Fibroblast of lung (primary cell): ENCODE results near the gene KCP. TPM values are rescaled to one million over a fixed set of nuclear protein-coding genes. Genes with fewer than 3 reads are reported as not detected.

Experiments
- DNase-seq, 2 donors: peaks; one replicate each; pipeline versions ENCODE4 v3.0.0 to v3.0.0-alpha.2; 2010; ENCODE audit warnings: low read depth in 2 of 2
- H2AFZ ChIP-seq: 2 replicates; pipeline ENCODE4 v1.5.1; 2012; ENCODE audit warnings: low read length, control low read depth, inconsistent platforms
- H3K27ac ChIP-seq: 2 replicates; pipeline ENCODE4 v1.5.1; 2011; ENCODE audit warnings: low read length, control low read depth; ENCODE audit not compliant: insufficient read depth
- H3K27me3 ChIP-seq: 2 replicates; pipeline ENCODE4 v1.5.1; 2011; ENCODE audit warnings: mild to moderate bottlenecking, low read length; ENCODE audit not compliant: control insufficient read depth, insufficient read depth
- H3K36me3 ChIP-seq: 2 replicates; pipeline ENCODE4 v1.5.1; 2011; ENCODE audit warnings: low read length; ENCODE audit not compliant: control insufficient read depth, insufficient read depth
- H3K4me1 ChIP-seq: 2 replicates; pipeline ENCODE4 v1.5.1; 2011; ENCODE audit warnings: low read length; ENCODE audit not compliant: control insufficient read depth, insufficient read depth; ENCODE audit errors: extremely low read depth
- H3K4me2 ChIP-seq: 2 replicates; pipeline ENCODE4 v1.5.1; 2011; ENCODE audit warnings: low read length, control low read depth; ENCODE audit not compliant: insufficient read depth; ENCODE audit errors: extremely low read depth
- H3K4me3 ChIP-seq, 4 experiments: fragments of 200-600 bp in 1 of 4; sonication (generic) in 1 of 4; replicated peaks in 1 of 4; 2 replicates each; pipeline ENCODE4 v1.5.1; 2011 to 2016; ENCODE audit warnings: low read length in 4 of 4, low read depth in 3 of 4, mild to moderate bottlenecking in 3 of 4, control low read depth in 2 of 4, inconsistent platforms in 1 of 4, mixed read lengths in 1 of 4; ENCODE audit not compliant: insufficient read depth in 1 of 4; ENCODE audit errors: control extremely low read depth in 1 of 4
- H3K79me2 ChIP-seq: 2 replicates; pipeline ENCODE4 v1.5.1; 2012; ENCODE audit warnings: mild to moderate bottlenecking, low read length, inconsistent platforms; ENCODE audit not compliant: control insufficient read depth, insufficient read depth
- H3K9ac ChIP-seq: 2 replicates; pipeline ENCODE4 v1.5.1; 2011; ENCODE audit warnings: mild to moderate bottlenecking, low read length, control low read depth; ENCODE audit not compliant: insufficient read depth
- H3K9me3 ChIP-seq: 2 replicates; pipeline ENCODE4 v1.5.1; 2012; ENCODE audit warnings: low read depth, low read length; ENCODE audit not compliant: control insufficient read depth, insufficient read depth
- H4K20me1 ChIP-seq: 2 replicates; pipeline ENCODE4 v1.5.1; 2011; ENCODE audit warnings: low read length; ENCODE audit not compliant: control insufficient read depth, insufficient read depth; ENCODE audit errors: extremely low read depth
- EZH2 ChIP-seq: IDR thresholded peaks from 2 replicates; pipeline ENCODE4 v1.5.1; 2012; ENCODE audit warnings: low read length, control low read depth, mild to moderate bottlenecking; ENCODE audit errors: missing control alignments
- polyA plus RNA-seq, 2 donors: library from polyadenylated mRNA; depleted of rRNA in 1 of 2; stranded (reverse) in 1 of 2; unstranded in 1 of 2; fragments of >200 nt; gene quantifications; 2 replicates each; pipeline ENCODE4 v1.2.1, GENCODE V29; 2011 to 2012; ENCODE audit warnings: missing spikeins in 1 of 2
- total RNA-seq: library from RNA; depleted of rRNA; stranded (reverse); fragments of >200 nt; gene quantifications from 2 replicates; pipeline ENCODE4 v1.2.1, GENCODE V29; 2014
- TF ChIP-seq, protein P1 (sequence below), 2 donors: IDR thresholded peaks in 1 of 2; conservative IDR thresholded peaks in 1 of 2; 1 replicate in 1 of 2; 2 replicates in 1 of 2; pipeline ENCODE4 v1.5.1; 2011 to 2012; ENCODE audit warnings: low read length in 2 of 2, control low read depth in 1 of 2, inconsistent platforms in 1 of 2, low read depth in 1 of 2, mild to moderate bottlenecking in 1 of 2

KCP gene
- total and polyA plus RNA-seq, 2 donors (not counting 1 experiment from before 2014, with no cell fraction given), result 0.08 to 0.50 TPM

DNA sequence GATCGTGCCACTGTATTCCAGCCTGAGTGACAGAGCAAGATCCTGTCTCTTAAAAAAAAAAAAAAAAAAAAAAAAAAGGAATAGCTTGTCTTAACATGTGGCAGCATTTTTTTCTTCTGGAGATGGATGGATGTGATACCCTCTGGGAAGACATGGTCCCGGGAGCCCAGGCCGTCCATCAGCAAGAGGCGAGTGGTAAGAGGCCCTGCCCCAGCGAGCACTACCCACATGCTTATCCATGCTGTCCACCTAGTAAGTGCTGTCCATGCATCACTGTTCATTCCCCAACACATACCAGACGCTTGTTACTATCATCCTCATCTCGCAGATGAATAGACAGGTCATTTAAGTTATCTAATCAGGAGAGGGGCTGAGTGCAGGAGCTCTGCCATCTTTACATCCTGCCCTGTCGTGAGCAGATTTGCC is 35.0 kb downstream of the KCP start:
- Histone ChIP-seq H3K27ac (no peak overlapping the region), H3K79me2 (no peaks in the 10 kb centered on the region), H2AFZ (no peak overlapping the region), H3K4me1 (no peaks in the 10 kb centered on the region), H3K4me3 (no peak overlapping the region), H3K36me3 (no peaks in the 10 kb centered on the region), H3K4me2 (no peak overlapping the region), H3K27me3 (no peaks in the 10 kb centered on the region), H3K9me3 (no peaks in the 10 kb centered on the region), H4K20me1 (no peaks in the 10 kb centered on the region), H3K9ac (no peak overlapping the region)
- no peak for TF ChIP-seq EZH2
- TF ChIP-seq, protein P1, sequence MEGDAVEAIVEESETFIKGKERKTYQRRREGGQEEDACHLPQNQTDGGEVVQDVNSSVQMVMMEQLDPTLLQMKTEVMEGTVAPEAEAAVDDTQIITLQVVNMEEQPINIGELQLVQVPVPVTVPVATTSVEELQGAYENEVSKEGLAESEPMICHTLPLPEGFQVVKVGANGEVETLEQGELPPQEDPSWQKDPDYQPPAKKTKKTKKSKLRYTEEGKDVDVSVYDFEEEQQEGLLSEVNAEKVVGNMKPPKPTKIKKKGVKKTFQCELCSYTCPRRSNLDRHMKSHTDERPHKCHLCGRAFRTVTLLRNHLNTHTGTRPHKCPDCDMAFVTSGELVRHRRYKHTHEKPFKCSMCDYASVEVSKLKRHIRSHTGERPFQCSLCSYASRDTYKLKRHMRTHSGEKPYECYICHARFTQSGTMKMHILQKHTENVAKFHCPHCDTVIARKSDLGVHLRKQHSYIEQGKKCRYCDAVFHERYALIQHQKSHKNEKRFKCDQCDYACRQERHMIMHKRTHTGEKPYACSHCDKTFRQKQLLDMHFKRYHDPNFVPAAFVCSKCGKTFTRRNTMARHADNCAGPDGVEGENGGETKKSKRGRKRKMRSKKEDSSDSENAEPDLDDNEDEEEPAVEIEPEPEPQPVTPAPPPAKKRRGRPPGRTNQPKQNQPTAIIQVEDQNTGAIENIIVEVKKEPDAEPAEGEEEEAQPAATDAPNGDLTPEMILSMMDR (conservative IDR thresholded peaks at IDR 0.05 in 1 of 2, IDR thresholded peaks at IDR 0.05 in 1 of 2; ENCODE audit: low read depth in 1 of 2, low read length in 2 of 2), result no peak
- no peak for DNase-seq

DNA sequence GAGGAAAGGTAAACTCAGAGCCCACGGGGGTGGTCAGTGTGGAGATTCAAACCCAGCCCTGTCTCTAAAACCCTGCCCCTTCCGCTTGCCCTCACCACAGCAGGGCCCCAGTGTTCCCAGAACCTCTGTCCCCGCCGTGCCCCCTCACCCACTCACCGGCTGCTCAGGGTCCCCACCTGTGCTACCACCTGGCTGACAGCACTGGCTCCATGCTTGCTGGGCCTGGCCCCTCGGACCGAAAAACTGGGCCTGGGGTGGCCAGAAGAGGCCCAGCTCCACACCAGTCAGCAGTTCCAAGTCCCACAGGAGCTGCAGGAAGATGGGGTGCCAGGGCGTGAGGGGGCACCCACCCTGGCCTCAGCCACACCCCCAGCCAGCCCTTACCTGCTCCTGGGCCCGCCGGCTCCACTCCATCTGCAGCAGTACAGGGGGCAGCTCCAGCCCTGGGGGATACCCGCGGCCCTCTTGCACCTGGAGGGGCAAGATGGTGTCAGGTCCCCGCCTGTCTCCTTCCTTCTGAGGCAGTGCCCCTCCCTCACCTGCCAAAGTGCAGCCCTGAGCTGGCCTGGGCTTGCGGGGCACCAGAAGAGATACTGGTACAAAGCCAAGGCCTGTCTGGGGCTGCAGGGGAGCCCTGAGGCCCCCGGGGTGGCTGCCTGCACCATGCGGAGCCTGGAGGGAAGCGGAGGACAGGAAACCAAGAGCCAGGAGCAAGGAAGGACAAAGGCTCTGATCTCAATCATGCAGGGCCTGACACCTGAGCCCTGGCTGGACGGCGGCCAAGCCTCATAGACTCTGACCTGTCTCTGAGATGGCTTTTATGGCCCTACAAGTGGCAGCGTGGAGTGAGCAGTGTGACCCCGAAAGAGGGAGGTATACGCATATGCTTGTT is 36.1 kb downstream of the KCP start:
- Histone ChIP-seq H3K4me3 (no peak overlapping the region), H3K4me1 (no peaks in the 10 kb centered on the region), H4K20me1 (no peaks in the 10 kb centered on the region), H3K27me3 (no peaks in the 10 kb centered on the region), H2AFZ (no peak overlapping the region), H3K9me3 (no peaks in the 10 kb centered on the region), H3K27ac (no peak overlapping the region), H3K79me2 (no peaks in the 10 kb centered on the region), H3K9ac (no peak overlapping the region), H3K36me3 (no peaks in the 10 kb centered on the region), H3K4me2 (no peak overlapping the region)
- no peak for TF ChIP-seq EZH2
- TF ChIP-seq, protein P1 (conservative IDR thresholded peaks at IDR 0.05 in 1 of 2, IDR thresholded peaks at IDR 0.05 in 1 of 2; ENCODE audit: low read depth in 1 of 2, low read length in 2 of 2), result no peak
- DNase-seq, result no peak

DNA sequence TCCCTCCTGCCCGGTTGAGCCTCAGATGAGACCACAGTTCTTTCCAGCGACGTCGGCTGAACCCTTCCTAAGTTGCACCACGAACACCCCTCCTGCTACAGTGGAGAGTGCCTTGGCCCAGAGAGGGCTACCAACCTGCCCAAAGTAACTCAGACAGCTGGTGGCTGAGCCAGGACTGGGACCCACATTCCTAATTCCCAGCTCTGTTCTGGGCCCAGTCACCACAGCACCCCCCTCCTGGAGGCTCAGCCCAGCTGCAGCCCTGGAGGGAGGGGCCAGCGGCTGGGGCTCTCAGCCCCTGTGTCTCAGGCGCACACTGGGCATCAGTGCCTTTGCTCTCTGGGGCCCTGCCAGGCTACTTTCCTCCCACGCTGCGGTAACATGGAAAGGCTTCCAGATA is 37.3 kb downstream of the KCP start:
- DNase-seq, result no peak
- Histone ChIP-seq H3K79me2 (no peaks in the 10 kb centered on the region), H3K9ac (no peak overlapping the region), H3K4me1 (no peaks in the 10 kb centered on the region), H2AFZ (no peak overlapping the region), H3K9me3 (no peaks in the 10 kb centered on the region), H4K20me1 (no peaks in the 10 kb centered on the region), H3K36me3 (no peaks in the 10 kb centered on the region), H3K27me3 (no peaks in the 10 kb centered on the region), H3K27ac (no peak overlapping the region), H3K4me3 (no peak overlapping the region), H3K4me2 (no peak overlapping the region)
- no peak for TF ChIP-seq EZH2
- TF ChIP-seq, protein P1 (conservative IDR thresholded peaks at IDR 0.05 in 1 of 2, IDR thresholded peaks at IDR 0.05 in 1 of 2; ENCODE audit: low read depth in 1 of 2, low read length in 2 of 2), result no peak
